Upper lobe of right lung (tissue), 1 donor: ENCODE measurements around the gene RASGRP2. TPM values are rescaled to one million over a fixed set of nuclear protein-coding genes. Genes with fewer than 3 reads are reported as not detected.

Experiments
- ATAC-seq: fragments of 200-7000 bp; cut with Tn5 transposase; one replicate; pipeline ENCODE4 v1.9.1; 2020; ENCODE audit warnings: mild to moderate bottlenecking, moderate library complexity
- DNase-seq: peaks from one replicate; pipeline ENCODE4 v3.0.0-alpha.2; 2020
- H3K27ac ChIP-seq: fragments of 200-600 bp; one replicate; pipeline ENCODE4 v1.8.0; 2022
- H3K27me3 ChIP-seq: fragments of 200-600 bp; one replicate; pipeline ENCODE4 v1.8.0; 2022; ENCODE audit warnings: mild to moderate bottlenecking
- H3K36me3 ChIP-seq: fragments of 200-600 bp; one replicate; pipeline ENCODE4 v1.8.0; 2022
- H3K4me1 ChIP-seq: fragments of 200-600 bp; one replicate; pipeline ENCODE4 v1.8.0; 2022
- H3K4me3 ChIP-seq: fragments of 200-600 bp; one replicate; pipeline ENCODE4 v1.8.0; 2022; ENCODE audit warnings: mild to moderate bottlenecking
- H3K9me3 ChIP-seq: fragments of 200-600 bp; one replicate; pipeline ENCODE4 v1.8.0; 2022
- intact Hi-C: fragments of 100-400 bp; cut with DNase I; formaldehyde crosslinking; loops from one replicate; pipeline ENCODE4 v1.11.0; 2022
- total RNA-seq: library from RNA; stranded (reverse); fragmentation: NEBNext Ultra II Directional; extraction: Animal tissue kit (Norgen Biotek cat#: 25700); gene quantifications from one replicate; pipeline ENCODE4 v1.2.1, GENCODE V29; 2021
- TF ChIP-seq, protein P1 (sequence below): fragments of 200-600 bp; IDR thresholded peaks from one replicate; pipeline ENCODE4 v1.8.0; 2022; ENCODE audit warnings: antibody characterized with exemption
- donor health status: DM: no; HTN: yes; CAD: no; lungs with severe emphysema.

RASGRP2 gene
- total RNA-seq, 1 donor from 2014 or later, result 27.6 TPM

DNA sequence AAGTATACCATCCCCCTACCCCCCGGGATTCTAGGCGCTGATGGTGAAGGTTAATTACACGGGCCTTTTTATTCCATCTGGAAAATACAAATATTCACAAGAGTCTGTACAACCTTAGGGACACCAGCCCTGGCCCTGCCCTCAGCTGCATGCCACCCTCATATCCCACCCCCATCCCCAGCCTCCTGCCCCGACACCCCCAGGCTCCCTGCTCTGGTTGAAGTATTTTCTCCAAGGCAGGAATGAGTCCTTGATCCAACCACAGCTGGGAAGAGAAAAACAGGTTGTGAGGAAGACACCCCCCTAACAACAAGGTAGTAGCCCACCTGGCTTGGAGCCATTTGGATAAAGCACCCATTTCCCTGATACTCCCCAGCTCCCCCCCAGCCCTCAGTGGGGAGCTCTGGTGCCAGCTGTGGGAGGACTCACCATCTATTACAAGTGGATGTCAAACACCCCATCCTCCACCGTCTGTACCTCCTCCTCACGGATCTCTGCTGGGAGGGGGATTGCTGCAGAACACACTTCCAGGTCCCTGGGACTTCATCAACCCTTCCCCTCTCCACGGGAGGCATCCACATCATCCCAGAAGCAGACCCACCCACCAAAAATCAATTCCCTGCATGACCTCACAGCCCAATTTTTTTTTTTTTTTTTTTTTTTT is 16.9 kb downstream of the RASGRP2 start:
- intact Hi-C loops, result no loop called here
- no peaks in the 10 kb centered on the region for H3K36me3 ChIP-seq
- H3K4me3 ChIP-seq, result no peak overlapping the region
- peaks cover 4% of the 10 kb centered on the region for H3K27me3 ChIP-seq
- no peaks in the 10 kb centered on the region for H3K9me3 ChIP-seq
- ATAC-seq (no peak), DNase-seq (peak; percentile 22)
- peaks cover 7% of the 10 kb centered on the region for H3K4me1 ChIP-seq
- TF ChIP-seq, protein P1, sequence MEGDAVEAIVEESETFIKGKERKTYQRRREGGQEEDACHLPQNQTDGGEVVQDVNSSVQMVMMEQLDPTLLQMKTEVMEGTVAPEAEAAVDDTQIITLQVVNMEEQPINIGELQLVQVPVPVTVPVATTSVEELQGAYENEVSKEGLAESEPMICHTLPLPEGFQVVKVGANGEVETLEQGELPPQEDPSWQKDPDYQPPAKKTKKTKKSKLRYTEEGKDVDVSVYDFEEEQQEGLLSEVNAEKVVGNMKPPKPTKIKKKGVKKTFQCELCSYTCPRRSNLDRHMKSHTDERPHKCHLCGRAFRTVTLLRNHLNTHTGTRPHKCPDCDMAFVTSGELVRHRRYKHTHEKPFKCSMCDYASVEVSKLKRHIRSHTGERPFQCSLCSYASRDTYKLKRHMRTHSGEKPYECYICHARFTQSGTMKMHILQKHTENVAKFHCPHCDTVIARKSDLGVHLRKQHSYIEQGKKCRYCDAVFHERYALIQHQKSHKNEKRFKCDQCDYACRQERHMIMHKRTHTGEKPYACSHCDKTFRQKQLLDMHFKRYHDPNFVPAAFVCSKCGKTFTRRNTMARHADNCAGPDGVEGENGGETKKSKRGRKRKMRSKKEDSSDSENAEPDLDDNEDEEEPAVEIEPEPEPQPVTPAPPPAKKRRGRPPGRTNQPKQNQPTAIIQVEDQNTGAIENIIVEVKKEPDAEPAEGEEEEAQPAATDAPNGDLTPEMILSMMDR, result no peak
- no peak overlapping the region for H3K27ac ChIP-seq

DNA sequence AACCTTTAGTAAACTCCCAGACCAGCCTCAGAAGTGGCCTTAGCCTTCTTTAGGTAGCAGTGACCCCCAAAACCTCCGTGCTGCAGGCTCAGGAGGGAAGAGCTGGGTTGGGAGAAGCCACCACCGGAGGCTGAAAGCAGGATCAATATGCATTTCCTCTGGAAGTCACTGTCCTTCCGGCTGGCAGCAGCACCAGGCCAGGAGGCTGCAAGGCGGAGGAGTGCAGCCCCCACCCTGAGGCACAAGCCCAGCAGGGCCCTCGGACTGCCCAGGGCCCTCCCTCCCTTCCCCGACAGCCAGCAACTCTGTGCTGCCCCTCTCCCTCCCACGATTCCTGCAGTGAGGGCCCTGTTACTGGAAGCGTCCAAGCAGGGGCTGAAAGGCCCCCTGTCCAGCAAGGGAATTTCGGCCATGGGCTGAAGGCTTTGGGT is 17.7 kb downstream of the RASGRP2 start:
- TF ChIP-seq, protein P1, result no peak
- H3K27me3 ChIP-seq, result peaks cover 10% of the 10 kb centered on the region
- H3K27ac ChIP-seq, result no peak overlapping the region
- no peak for ATAC-seq
- no peak overlapping the region for H3K4me3 ChIP-seq
- intact Hi-C loops, result no loop called here
- DNase-seq, result peak; percentile 35
- H3K36me3 ChIP-seq, result no peaks in the 10 kb centered on the region
- no peaks in the 10 kb centered on the region for H3K9me3 ChIP-seq
- peaks cover 7% of the 10 kb centered on the region for H3K4me1 ChIP-seq

DNA sequence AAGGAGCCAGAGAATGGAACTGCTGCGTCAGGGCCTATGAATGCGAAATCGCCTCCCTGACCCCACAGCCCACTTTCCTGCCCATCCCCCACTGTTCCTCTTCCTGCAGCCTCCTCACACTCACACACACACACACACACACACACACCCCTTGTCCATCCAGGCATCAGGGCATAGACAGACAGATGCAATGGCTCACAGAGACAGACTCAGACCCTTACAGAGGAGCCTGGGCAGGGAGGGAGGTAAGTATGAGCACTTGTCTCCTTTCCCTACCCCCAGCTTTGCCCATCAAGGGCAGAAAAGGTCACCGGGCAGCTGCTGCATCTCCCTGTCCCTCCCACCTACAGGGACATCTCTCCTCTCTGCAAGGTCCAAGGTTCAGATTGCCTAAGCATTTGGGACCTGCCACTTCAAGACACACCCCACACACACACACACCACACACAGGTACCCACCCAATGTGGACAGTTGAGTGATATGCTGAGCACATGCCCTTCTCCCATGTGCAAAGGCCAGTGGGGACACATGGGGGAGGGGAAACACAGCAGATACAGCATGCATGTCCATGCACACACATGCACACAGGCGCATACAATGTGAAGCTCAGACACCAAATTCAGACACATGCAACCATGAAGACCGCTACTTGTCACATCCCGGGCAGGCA is 18.9 kb downstream of the RASGRP2 start:
- Histone ChIP-seq H3K27ac (no peak overlapping the region), H3K4me3 (no peak overlapping the region), H3K4me1 (peaks cover 7% of the 10 kb centered on the region), H3K27me3 (peaks cover 21% of the 10 kb centered on the region), H3K36me3 (no peaks in the 10 kb centered on the region), H3K9me3 (no peaks in the 10 kb centered on the region)
- ATAC-seq, result no peak
- intact Hi-C loops, result no loop called here
- TF ChIP-seq, protein P1, result no peak
- peak; percentile 52 for DNase-seq

DNA sequence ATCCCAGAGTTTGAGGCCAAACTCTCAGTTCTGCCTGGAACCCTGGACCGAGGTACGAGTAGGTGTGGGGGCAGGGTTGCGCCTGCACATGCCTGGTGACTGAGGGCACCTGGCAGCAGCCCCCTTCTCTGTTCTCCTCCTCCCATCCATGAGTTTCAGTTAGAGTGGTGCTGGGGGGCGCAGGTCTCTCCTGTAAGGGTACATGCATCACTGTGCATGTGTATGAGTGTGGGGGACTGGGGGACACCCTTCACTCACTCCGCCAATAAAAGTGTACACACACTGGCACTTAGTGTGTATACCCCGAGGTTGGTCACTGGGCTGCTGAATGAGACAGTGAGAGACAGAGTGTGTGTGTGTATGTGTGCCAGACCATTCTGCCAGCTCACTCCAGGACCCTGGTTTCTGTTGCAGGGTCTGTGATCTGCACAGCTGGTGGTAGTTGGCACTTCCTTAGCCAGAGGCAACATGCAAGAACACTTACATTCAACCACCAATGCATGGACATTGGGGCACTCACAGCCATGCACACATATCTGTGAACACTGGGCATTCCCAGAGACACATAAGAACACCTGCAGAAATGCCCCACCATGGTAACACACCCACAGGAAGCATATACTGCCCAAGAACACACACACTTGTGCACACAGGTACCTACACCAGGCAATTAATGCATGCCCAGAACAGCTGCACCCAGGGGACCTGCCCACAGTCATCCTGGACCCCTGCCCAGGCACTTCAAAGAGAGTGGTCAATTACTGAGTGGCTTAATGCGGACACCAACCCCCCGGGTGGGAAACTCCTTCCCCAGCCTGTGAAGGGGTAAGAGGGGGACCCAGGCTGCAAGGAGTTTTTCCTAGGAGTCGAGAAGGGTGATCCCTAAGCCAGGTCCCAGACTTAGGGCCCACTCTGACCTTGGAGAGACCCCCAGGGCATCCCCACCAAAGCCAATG is 19.8 kb downstream of the RASGRP2 start:
- H3K4me3 ChIP-seq, result no peak overlapping the region
- intact Hi-C loops, result no loop called here
- H3K27ac ChIP-seq, result no peak overlapping the region
- DNase-seq (peak; percentile 21), ATAC-seq (no peak)
- peaks cover 25% of the 10 kb centered on the region for H3K27me3 ChIP-seq
- no peaks in the 10 kb centered on the region for H3K9me3 ChIP-seq
- H3K36me3 ChIP-seq, result no peaks in the 10 kb centered on the region
- TF ChIP-seq, protein P1, result no peak
- peaks cover 7% of the 10 kb centered on the region for H3K4me1 ChIP-seq

DNA sequence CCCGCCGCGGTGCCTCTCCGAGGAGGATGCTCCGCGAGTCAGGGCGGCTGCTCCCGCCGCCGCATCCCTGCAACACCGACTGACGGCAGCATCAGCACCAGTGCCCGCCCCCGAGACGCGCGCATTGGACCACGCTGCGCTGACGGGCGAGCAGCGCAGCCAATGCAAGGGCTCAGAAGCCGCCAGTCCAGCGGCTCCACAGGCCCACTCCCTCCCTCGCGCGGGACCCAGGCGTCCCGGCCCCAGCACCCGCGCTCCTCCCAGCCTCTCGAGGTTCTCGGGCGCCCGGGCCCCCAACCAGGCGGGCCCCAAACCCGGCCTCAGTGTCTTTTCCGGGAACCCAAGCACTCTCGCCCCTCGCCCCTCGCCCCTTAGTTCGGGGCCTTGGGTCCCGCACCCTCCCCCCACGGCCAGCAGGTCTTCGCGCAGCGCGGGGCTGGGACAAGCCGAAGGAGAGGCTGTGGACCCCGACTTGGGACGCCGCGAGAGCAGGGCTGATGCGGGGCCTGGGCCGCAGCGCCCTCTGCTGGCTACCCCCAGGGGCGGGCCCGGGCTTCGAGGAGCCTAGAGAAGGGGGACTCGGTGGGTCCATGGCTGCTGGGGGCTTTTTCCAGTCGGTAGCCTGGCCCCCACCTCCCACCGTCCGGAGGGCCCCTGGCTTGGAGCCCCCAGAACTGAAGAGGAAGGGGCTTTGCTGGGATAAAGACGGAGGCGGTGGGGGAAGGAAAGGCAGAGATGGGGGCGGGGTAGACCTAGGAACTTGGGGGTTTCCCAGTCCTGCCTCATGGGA is 20.6 kb downstream of the RASGRP2 start, which contains the start of gene NRXN2:
Gene NRXN2 (minus strand): TSS at position 81 of the 790 bp plus-strand sequence. CDS start 9,498 bp downstream, outside the sequence.
- TF ChIP-seq, protein P1, result peak; percentile 95
- peak; percentile 95 for ATAC-seq
- Histone ChIP-seq H3K27me3 (peaks cover 34% of the 10 kb centered on the region), H3K4me3 (peak within 1 kb of the TSS; percentile 84), H3K36me3 (no peaks in the 10 kb centered on the region), H3K4me1 (peaks cover 7% of the 10 kb centered on the region), H3K27ac (no peak within 1 kb of the TSS), H3K9me3 (no peaks in the 10 kb centered on the region)
- intact Hi-C loops, result no loop called here
- peak; percentile 90 for DNase-seq
